ENCODE results near the gene CAPN1.

CAPN1 gene

GRCh38 chr11:65187971-65188461 lies 6.3 kb downstream of the CAPN1 start:
- DNase-seq (ENCODE audit: low read depth): no peak
- TF ChIP-seq CTCF (conservative IDR thresholded peaks at IDR 0.05; ENCODE audit: control insufficient read depth, insufficient read depth, low read depth, low read length): no peak
- H3K4me3 ChIP-seq (ENCODE audit: control insufficient read depth, low read depth, low read length): no peak overlapping the region

DNA sequence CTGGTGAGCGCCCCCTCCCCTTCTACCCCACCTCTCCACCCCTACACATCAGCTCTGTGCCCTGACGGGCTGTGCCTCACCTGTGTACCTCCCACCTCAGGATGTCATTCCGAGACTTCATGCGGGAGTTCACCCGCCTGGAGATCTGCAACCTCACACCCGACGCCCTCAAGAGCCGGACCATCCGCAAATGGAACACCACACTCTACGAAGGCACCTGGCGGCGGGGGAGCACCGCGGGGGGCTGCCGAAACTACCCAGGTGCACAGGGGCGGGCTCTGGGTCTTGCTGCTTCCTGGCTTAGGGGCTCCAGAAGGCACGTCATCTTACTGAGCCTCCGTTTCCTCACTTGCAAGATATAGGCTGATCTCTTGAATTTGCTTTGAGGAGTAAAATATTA lies 6.8 kb downstream of the CAPN1 start:
- no peak overlapping the region for H3K4me3 ChIP-seq (ENCODE audit: control insufficient read depth, low read depth, low read length)
- no peak for TF ChIP-seq CTCF (conservative IDR thresholded peaks at IDR 0.05; ENCODE audit: control insufficient read depth, insufficient read depth, low read depth, low read length)
- DNase-seq (ENCODE audit: low read depth): no peak

GRCh38 chr11:65189191-65189590 lies 7.5 kb downstream of the CAPN1 start:
- TF ChIP-seq CTCF (conservative IDR thresholded peaks at IDR 0.05; ENCODE audit: control insufficient read depth, insufficient read depth, low read depth, low read length): no peak
- no peak for DNase-seq (ENCODE audit: low read depth)
- H3K4me3 ChIP-seq (ENCODE audit: control insufficient read depth, low read depth, low read length): no peak overlapping the region

DNA sequence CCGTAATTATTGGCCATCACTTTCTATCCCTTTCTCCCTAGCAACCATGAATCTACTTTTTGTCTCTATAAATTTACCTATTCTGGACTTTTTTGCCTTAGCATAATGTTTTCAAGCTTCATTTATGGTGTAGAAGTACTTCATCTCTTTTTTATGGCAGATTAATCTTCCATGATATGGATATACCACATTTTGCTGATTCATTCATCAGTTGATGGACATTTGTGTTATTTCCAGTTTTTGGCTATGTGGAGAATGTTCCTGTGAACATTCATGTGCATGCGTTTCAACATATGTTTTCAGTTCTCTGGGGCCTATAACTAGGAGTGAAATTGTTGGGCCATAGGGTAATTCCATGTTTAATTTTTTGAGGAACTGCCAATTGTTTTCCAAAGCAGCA lies 12.8 kb downstream of the CAPN1 start:
- no peak overlapping the region for H3K4me3 ChIP-seq (ENCODE audit: control insufficient read depth, low read depth, low read length)
- TF ChIP-seq CTCF (conservative IDR thresholded peaks at IDR 0.05; ENCODE audit: control insufficient read depth, insufficient read depth, low read depth, low read length): no peak
- DNase-seq (ENCODE audit: low read depth): no peak

DNA sequence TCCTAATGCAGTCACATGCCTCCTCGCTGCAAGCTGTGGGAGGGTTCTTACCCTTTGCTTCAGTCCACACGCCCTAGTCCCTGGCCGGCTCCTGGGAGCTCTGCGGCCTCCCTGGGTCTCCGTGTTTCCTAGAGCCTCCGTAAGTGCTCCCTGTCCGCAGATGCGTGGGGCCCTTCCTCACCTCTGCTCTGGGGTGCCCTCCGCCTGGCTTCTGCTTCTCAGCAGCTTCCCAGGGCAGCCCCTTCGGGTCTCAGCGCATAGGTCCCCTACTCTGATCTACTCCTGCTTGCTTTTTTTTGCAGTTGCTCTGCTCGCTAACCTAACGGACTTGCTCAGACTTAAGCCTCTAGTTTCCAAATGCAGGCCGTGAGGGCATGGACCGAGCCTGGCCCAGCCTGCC lies 22.4 kb downstream of the CAPN1 start:
- DNase-seq (ENCODE audit: low read depth): no peak
- no peak for TF ChIP-seq CTCF (conservative IDR thresholded peaks at IDR 0.05; ENCODE audit: control insufficient read depth, insufficient read depth, low read depth, low read length)
- no peak overlapping the region for H3K4me3 ChIP-seq (ENCODE audit: control insufficient read depth, low read depth, low read length)

DNA sequence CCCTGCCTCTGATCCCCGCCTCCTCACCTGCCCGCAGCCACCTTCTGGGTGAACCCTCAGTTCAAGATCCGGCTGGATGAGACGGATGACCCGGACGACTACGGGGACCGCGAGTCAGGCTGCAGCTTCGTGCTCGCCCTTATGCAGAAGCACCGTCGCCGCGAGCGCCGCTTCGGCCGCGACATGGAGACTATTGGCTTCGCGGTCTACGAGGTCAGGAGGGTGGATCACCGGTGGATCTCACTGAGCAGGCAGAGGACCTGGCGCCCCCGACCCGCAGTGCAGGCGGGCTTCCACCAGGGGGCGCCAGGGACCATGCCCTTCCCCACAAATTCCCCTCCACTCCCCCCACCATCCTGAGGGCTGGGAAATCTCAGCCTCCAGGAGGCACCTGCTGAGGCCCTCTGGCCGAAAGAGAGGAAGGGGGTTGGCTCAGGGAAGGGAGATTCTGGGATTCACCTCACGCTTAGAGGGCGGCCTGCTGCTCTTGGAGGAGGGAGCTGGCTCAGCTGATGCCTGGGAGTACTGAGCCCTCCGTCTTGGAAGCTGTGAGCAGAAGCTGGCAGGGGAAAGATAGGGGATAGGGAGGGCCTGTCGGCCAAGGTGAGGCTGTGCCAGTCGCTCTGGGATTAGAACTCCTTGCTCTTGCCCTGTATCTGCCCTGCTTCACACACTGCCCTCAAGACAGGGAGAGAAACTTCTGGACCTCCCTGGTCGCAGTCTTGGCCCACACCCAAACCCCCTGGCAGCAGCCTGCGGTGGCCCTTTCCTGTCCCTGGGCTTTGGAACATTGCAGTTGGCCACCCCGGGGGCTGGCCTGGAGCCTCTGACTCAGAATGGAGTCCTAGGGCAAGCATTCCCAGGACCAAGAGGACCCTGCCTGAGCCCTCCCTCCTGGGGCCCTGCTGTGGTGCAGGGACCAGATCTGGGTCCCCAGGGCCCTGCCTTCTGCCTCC lies 23.2 kb downstream of the CAPN1 start:
- H3K4me3 ChIP-seq (ENCODE audit: control insufficient read depth, low read depth, low read length): no peak overlapping the region
- TF ChIP-seq CTCF (conservative IDR thresholded peaks at IDR 0.05; ENCODE audit: control insufficient read depth, insufficient read depth, low read depth, low read length): peak; percentile 74
- DNase-seq (ENCODE audit: low read depth): peak; percentile 27
